Fibroblast of skin of scalp (primary cell): Measurements from ENCODE around the gene DIP2C.
"Not testable (repeated sequence)": the region's sequence is repeated elsewhere in the genome, so short reads cannot be mapped to it uniquely, and the experiment has no call there.

Source experiments
- DNase-seq: peaks from one replicate; pipeline ENCODE4 v3.0.0-alpha.2; 2013

Gene DIP2C

GRCh38 chr10:343231-344220 is 345.9 kb downstream of the DIP2C start:
- no peak for DNase-seq

GRCh38 chr10:341081-341740 is 348.3 kb downstream of the DIP2C start:
- no peak for DNase-seq

GRCh38 chr10:340646-341045 is 348.8 kb downstream of the DIP2C start:
- no peak for DNase-seq

GRCh38 chr10:339038-339391 is 350.5 kb downstream of the DIP2C start:
- no peak for DNase-seq

DNA sequence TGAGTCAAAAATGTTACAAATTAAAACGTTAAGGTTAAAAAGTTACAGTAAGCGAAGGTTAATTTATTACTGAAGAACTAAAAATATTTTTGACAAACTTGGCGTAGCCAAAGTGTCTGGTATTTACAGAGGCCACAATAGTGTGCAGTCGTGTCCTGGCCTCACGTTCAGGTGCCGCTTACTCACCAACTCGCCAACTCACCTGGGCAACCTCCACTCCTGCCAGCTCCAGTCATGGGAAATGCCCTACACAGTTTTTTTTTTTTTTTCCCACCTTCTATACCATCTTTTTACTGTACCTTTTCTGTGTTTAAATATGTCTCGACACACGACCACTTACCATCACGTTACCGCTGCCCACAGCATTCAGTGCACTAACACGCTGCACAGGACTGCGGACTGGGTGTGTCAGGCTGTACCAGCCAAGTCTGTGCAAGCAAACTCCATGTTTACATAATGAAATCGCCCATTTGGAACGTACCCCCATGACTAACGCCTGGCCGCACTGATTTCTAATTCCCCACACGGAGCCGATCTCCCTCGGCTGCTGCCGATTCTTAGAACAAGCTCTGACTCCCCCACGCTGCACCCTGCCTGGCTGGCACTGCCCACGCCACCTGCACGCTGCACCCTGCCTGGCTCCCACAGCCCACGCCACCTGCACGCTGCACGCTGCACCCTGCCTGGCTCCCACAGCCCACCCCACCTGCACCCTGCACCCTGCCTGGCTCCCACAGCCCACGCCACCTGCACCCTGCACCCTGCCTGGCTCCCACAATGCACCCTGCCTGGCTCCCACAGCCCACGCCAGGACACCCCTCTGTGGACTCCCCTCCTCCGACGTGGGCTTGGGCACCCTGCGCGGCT is 351.1 kb downstream of the DIP2C start:
- no peak for DNase-seq

- DNase-seq = no peak
Observed at GRCh38 chr10:336247-336646, 353.2 kb downstream of the DIP2C start.

- DNase-seq = no peak
Observed at GRCh38 chr10:335151-335800, 354.2 kb downstream of the DIP2C start.

DNA sequence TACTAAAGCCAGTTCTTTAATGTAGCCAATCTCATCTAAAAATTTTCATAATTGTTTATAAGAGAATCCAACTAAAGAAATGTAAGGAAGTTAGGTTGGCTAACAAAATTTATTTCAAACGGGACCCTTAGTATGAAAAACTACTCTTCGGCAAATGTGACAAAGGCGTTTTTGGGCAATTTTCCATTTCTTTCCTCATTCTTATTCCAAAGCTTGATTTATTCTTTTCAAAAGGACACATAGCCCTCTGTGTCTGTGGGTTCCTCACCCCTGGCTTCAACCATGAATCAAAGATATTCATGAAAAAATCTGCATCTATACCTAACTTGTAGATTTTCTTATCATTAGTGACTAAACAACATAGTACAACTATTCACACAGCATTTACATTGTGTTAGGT is 358.3 kb downstream of the DIP2C start:
- no peak for DNase-seq

GRCh38 chr10:329361-330099 is 359.9 kb downstream of the DIP2C start:
- DNase-seq = peak; percentile 95

GRCh38 chr10:327889-328852 is 361.3 kb downstream of the DIP2C start:
- no peak for DNase-seq

- DNase-seq = no peak
Observed at GRCh38 chr10:326894-327635, 362.4 kb downstream of the DIP2C start.

DNA sequence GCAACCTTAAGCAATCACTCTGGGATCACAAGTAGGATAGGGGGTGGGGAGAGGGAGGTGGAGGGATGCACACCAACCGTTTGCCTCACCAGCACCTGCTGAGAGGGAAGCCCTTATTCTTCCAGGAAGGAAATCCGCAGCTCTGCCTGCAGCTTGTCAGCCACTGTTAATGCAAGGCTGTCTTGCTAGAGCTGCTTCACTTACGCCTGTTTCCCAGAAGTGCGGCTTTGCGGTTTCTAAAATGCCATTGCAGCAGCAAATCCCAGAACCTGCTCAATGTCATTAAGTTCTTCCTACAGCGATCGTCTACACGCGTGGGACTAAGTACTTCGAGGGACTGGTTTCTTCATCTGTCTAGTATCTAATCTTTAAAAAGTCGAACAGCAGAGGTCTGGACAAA is 363.1 kb downstream of the DIP2C start:
- DNase-seq = no peak

DNA sequence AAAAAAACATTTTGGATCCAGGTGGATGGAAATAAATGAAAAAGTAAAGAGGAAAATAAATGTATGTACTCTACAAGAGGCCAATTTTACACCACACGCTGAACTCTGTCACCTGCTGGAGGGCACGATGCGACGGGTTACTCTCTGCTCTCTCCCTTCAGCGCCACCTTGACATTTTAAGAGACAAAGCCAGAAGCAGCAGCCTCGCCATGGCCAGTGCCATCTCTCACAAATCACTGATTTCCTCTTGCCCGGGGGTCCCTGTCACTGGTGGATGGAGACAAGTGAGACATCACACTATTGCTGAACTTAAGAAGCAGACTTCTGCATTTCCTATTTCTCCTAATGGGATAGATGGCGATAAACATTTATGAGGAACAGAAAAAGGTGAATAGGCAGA is 364.2 kb downstream of the DIP2C start:
- DNase-seq = no peak

- no peak for DNase-seq
Observed at GRCh38 chr10:324593-324992, 364.9 kb downstream of the DIP2C start.

GRCh38 chr10:323651-324293 is 365.7 kb downstream of the DIP2C start:
- peak; percentile 97 for DNase-seq

GRCh38 chr10:323046-323445 is 366.4 kb downstream of the DIP2C start:
- DNase-seq = not testable (repeated sequence)

GRCh38 chr10:320771-321170 is 368.7 kb downstream of the DIP2C start:
- DNase-seq = no peak

DNA sequence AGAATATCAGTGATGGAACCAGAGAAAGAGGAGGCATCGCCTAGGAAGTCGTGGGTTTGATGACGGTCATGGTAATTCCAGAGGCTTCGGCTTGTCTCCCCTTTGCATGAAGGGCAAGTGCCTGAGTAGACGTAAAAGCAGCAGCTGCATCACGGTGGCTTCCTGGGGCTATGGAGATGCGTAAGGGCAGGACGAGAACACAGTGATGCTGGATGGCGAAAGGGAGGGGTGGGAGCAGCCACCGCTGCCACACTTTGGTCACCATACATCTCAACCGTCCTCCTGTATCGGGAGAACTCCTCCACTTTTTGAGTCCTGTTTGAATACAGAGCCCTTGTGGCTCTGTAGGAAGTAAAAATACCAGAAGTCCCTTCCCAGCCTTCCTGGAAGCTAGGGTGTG is 371.5 kb downstream of the DIP2C start:
- no peak for DNase-seq

GRCh38 chr10:317271-317769 is 372.1 kb downstream of the DIP2C start:
- DNase-seq = peak; percentile 56
